ENCODE measurements around the gene FBXL7.

The FBXL7 gene

GRCh38 chr5:15539951-15540350, 40.0 kb downstream of the FBXL7 start:
- no peak overlapping the region for H3K27ac ChIP-seq
- DNase-seq: no peak
- H3K9me3 ChIP-seq (ENCODE audit: severe bottlenecking): peaks cover 7% of the 10 kb centered on the region
- TF ChIP-seq, protein P1, sequence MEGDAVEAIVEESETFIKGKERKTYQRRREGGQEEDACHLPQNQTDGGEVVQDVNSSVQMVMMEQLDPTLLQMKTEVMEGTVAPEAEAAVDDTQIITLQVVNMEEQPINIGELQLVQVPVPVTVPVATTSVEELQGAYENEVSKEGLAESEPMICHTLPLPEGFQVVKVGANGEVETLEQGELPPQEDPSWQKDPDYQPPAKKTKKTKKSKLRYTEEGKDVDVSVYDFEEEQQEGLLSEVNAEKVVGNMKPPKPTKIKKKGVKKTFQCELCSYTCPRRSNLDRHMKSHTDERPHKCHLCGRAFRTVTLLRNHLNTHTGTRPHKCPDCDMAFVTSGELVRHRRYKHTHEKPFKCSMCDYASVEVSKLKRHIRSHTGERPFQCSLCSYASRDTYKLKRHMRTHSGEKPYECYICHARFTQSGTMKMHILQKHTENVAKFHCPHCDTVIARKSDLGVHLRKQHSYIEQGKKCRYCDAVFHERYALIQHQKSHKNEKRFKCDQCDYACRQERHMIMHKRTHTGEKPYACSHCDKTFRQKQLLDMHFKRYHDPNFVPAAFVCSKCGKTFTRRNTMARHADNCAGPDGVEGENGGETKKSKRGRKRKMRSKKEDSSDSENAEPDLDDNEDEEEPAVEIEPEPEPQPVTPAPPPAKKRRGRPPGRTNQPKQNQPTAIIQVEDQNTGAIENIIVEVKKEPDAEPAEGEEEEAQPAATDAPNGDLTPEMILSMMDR (IDR thresholded peaks at IDR 0.05; ENCODE audit: low read depth, low read length): no peak
- H3K36me3 ChIP-seq: no peaks in the 10 kb centered on the region
- H3K27me3 ChIP-seq (ENCODE audit: insufficient read depth, low read depth, severe bottlenecking): no peaks in the 10 kb centered on the region
- H3K4me3 ChIP-seq (ENCODE audit: low read depth, low read length): no peak overlapping the region

- Histone ChIP-seq H3K36me3 (no peaks in the 10 kb centered on the region), H3K27ac (no peak overlapping the region), H3K9me3 (ENCODE audit: severe bottlenecking) (no peaks in the 10 kb centered on the region), H3K4me3 (ENCODE audit: low read depth, low read length) (no peak overlapping the region), H3K27me3 (ENCODE audit: insufficient read depth, low read depth, severe bottlenecking) (no peaks in the 10 kb centered on the region)
- DNase-seq: no peak
- TF ChIP-seq, protein P1 (IDR thresholded peaks at IDR 0.05; ENCODE audit: low read depth, low read length): no peak
These were observed 44.1 kb downstream of the FBXL7 start for GRCh38 chr5:15544039-15544438.

GRCh38 chr5:15545082-15545481, 45.1 kb downstream of the FBXL7 start:
- H3K27ac ChIP-seq: no peak overlapping the region
- H3K4me3 ChIP-seq (ENCODE audit: low read depth, low read length): no peak overlapping the region
- no peak for DNase-seq
- no peaks in the 10 kb centered on the region for H3K27me3 ChIP-seq (ENCODE audit: insufficient read depth, low read depth, severe bottlenecking)
- no peaks in the 10 kb centered on the region for H3K36me3 ChIP-seq
- no peaks in the 10 kb centered on the region for H3K9me3 ChIP-seq (ENCODE audit: severe bottlenecking)
- TF ChIP-seq, protein P1 (IDR thresholded peaks at IDR 0.05; ENCODE audit: low read depth, low read length): no peak

DNA sequence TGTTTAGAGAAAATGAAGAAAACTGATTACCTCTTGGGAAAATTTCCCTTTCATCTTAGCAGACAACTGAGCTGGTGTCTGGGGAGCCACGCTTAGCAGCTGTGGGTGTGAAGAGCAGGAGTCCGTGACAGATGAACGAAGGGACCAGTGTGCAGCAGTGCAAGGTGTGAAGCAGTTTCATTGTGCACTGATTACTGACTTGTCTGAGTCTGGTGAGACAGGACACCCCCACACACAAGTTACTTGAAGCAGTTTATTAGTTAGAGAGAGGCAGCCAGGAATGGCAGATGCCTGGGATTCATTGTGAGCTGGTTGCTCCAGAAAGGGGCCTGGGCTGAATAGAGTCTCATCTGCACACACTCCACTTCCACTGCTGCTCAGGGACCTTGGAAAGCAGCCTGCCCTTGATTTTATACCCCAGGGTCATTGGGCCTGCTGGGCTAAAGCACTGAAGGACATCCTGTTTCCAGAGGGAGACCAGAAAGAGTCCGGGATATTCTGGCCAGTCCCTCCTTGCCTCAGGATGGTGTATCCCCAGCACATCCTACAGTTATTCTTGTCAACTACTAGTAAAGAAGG, 47.4 kb downstream of the FBXL7 start:
- no peaks in the 10 kb centered on the region for H3K36me3 ChIP-seq
- H3K27me3 ChIP-seq (ENCODE audit: insufficient read depth, low read depth, severe bottlenecking): no peaks in the 10 kb centered on the region
- H3K27ac ChIP-seq: no peak overlapping the region
- no peaks in the 10 kb centered on the region for H3K9me3 ChIP-seq (ENCODE audit: severe bottlenecking)
- no peak overlapping the region for H3K4me3 ChIP-seq (ENCODE audit: low read depth, low read length)
- DNase-seq: no peak
- TF ChIP-seq, protein P1 (IDR thresholded peaks at IDR 0.05; ENCODE audit: low read depth, low read length): no peak

GRCh38 chr5:15549961-15550360, 50.0 kb downstream of the FBXL7 start:
- H3K9me3 ChIP-seq (ENCODE audit: severe bottlenecking): no peaks in the 10 kb centered on the region
- DNase-seq: no peak
- TF ChIP-seq, protein P1 (IDR thresholded peaks at IDR 0.05; ENCODE audit: low read depth, low read length): no peak
- H3K36me3 ChIP-seq: no peaks in the 10 kb centered on the region
- no peak overlapping the region for H3K27ac ChIP-seq
- no peak overlapping the region for H3K4me3 ChIP-seq (ENCODE audit: low read depth, low read length)
- H3K27me3 ChIP-seq (ENCODE audit: insufficient read depth, low read depth, severe bottlenecking): no peaks in the 10 kb centered on the region

DNA sequence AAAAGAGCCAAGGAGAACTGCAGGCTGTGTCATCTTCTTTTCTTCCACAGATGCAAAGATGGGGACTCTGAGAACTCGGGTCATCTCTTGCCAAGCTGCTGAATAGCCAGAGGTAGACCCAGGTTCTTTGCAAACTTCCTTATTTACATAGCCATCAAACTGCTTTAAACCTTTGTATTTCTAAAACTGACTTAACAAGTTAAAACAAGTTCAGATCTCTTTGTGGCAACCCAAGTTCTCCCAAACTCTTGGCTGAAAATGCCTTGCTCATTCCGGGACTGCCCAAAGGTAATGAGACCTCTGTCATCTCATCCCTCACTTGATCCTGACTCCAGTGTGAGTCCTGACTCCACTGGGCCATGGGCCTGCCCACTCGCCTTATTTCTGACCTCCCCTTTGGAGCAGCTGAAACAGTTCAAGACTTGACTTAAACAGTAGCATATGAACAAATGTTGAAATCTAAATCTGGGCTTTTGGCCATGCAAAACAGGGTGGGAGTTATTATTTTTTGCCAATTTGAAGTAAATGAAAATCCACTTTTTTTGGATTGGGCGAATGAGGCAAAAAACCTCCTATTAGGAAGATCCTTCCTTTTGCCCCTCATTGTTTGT, 50.6 kb downstream of the FBXL7 start:
- no peak for DNase-seq
- TF ChIP-seq, protein P1 (IDR thresholded peaks at IDR 0.05; ENCODE audit: low read depth, low read length): no peak
- no peaks in the 10 kb centered on the region for H3K9me3 ChIP-seq (ENCODE audit: severe bottlenecking)
- no peak overlapping the region for H3K27ac ChIP-seq
- no peaks in the 10 kb centered on the region for H3K27me3 ChIP-seq (ENCODE audit: insufficient read depth, low read depth, severe bottlenecking)
- H3K36me3 ChIP-seq: no peaks in the 10 kb centered on the region
- no peak overlapping the region for H3K4me3 ChIP-seq (ENCODE audit: low read depth, low read length)

Measured in WERI-Rb-1 (cell line).